ENCODE results near the gene SMR3B.

DNA sequence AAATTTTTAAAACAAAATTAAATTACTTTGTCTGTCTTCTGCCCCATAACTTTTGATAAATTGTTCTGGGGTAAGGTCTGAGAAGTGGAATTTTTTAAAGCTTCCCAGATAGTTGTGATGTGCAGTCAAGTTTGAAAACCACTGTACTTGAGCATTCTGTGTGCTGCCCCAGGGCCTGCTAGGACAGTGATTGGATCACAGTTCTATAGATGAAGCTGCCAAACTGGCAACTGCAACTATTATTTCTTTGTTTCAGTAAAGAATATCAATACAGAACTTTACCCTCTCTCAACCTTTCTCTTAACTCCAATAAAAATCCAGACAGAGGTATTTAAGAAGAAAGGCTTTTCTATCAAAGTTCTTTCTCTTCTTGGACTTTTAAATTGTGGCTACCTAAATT is 14.6 kb downstream of the SMR3B start, which contains the start of gene OPRPN:
- TF ChIP-seq, protein P1, sequence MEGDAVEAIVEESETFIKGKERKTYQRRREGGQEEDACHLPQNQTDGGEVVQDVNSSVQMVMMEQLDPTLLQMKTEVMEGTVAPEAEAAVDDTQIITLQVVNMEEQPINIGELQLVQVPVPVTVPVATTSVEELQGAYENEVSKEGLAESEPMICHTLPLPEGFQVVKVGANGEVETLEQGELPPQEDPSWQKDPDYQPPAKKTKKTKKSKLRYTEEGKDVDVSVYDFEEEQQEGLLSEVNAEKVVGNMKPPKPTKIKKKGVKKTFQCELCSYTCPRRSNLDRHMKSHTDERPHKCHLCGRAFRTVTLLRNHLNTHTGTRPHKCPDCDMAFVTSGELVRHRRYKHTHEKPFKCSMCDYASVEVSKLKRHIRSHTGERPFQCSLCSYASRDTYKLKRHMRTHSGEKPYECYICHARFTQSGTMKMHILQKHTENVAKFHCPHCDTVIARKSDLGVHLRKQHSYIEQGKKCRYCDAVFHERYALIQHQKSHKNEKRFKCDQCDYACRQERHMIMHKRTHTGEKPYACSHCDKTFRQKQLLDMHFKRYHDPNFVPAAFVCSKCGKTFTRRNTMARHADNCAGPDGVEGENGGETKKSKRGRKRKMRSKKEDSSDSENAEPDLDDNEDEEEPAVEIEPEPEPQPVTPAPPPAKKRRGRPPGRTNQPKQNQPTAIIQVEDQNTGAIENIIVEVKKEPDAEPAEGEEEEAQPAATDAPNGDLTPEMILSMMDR (IDR thresholded peaks at IDR 0.05), result no peak
- no peak for TF ChIP-seq POLR2A (IDR thresholded peaks at IDR 0.05)

Data from right lobe of liver (tissue), 4 donors.